ENCODE data around the gene SMURF1. TPM values are rescaled to one million over a fixed set of nuclear protein-coding genes. Genes with fewer than 3 reads are reported as not detected.

Gene SMURF1
- total and polyA plus RNA-seq, 2 experiments from 2014 or later = 11.9 to 24.5 TPM

- Histone ChIP-seq H3K9me3 (ENCODE audit: low read depth) (no peaks in the 10 kb centered on the region), H3K27me3 (no peaks in the 10 kb centered on the region), H3K4me1 (ENCODE audit: low read depth) (peaks cover 3% of the 10 kb centered on the region), H3K4me3 (no peak overlapping the region), H3K27ac (peak overlapping the region; percentile 4), H3K36me3 (no peaks in the 10 kb centered on the region)
- TF ChIP-seq CTCF (IDR thresholded peaks at IDR 0.05; ENCODE audit: low read depth, low read length) = no peak
- no peak for DNase-seq (ENCODE audit: low read depth in 1 of 2, low spot score in 1 of 2)
Measured at GRCh38 chr7:99128076-99128950, 15.6 kb downstream of the SMURF1 start.

- H3K9me3 ChIP-seq (ENCODE audit: low read depth) = no peaks in the 10 kb centered on the region
- peaks cover 3% of the 10 kb centered on the region for H3K4me1 ChIP-seq (ENCODE audit: low read depth)
- no peak for DNase-seq (ENCODE audit: low read depth in 1 of 2, low spot score in 1 of 2)
- no peak for TF ChIP-seq CTCF (IDR thresholded peaks at IDR 0.05; ENCODE audit: low read depth, low read length)
- no peaks in the 10 kb centered on the region for H3K36me3 ChIP-seq
- no peak overlapping the region for H3K4me3 ChIP-seq
- no peaks in the 10 kb centered on the region for H3K27me3 ChIP-seq
- H3K27ac ChIP-seq = no peak overlapping the region
Measured at GRCh38 chr7:99127636-99128035, 16.3 kb downstream of the SMURF1 start.

- no peak for TF ChIP-seq CTCF (IDR thresholded peaks at IDR 0.05; ENCODE audit: low read depth, low read length)
- no peak for DNase-seq (ENCODE audit: low read depth in 1 of 2, low spot score in 1 of 2)
- H3K27ac ChIP-seq = no peak overlapping the region
- H3K36me3 ChIP-seq = no peaks in the 10 kb centered on the region
- no peak overlapping the region for H3K4me3 ChIP-seq
- no peaks in the 10 kb centered on the region for H3K27me3 ChIP-seq
- H3K9me3 ChIP-seq (ENCODE audit: low read depth) = no peaks in the 10 kb centered on the region
- H3K4me1 ChIP-seq (ENCODE audit: low read depth) = peaks cover 3% of the 10 kb centered on the region
Measured at GRCh38 chr7:99126921-99127553, 16.9 kb downstream of the SMURF1 start.

GRCh38 chr7:99125505-99125865 is 18.4 kb downstream of the SMURF1 start:
- H3K27me3 ChIP-seq = no peaks in the 10 kb centered on the region
- H3K27ac ChIP-seq = peak overlapping the region; percentile 16
- DNase-seq (ENCODE audit: low read depth in 1 of 2, low spot score in 1 of 2) = no peak
- no peaks in the 10 kb centered on the region for H3K36me3 ChIP-seq
- H3K4me3 ChIP-seq = no peak overlapping the region
- peaks cover 15% of the 10 kb centered on the region for H3K4me1 ChIP-seq (ENCODE audit: low read depth)
- no peaks in the 10 kb centered on the region for H3K9me3 ChIP-seq (ENCODE audit: low read depth)
- TF ChIP-seq CTCF (IDR thresholded peaks at IDR 0.05; ENCODE audit: low read depth, low read length) = no peak

- no peaks in the 10 kb centered on the region for H3K36me3 ChIP-seq
- peaks cover 21% of the 10 kb centered on the region for H3K4me1 ChIP-seq (ENCODE audit: low read depth)
- no peak overlapping the region for H3K4me3 ChIP-seq
- no peaks in the 10 kb centered on the region for H3K9me3 ChIP-seq (ENCODE audit: low read depth)
- no peak for TF ChIP-seq CTCF (IDR thresholded peaks at IDR 0.05; ENCODE audit: low read depth, low read length)
- H3K27ac ChIP-seq = peak overlapping the region; percentile 22
- DNase-seq (ENCODE audit: low read depth in 1 of 2, low spot score in 1 of 2) = no peak
- H3K27me3 ChIP-seq = no peaks in the 10 kb centered on the region
Measured at GRCh38 chr7:99124751-99125504, 19.0 kb downstream of the SMURF1 start.

Measured in cardiac muscle cell (in vitro differentiated cells and primary cell).